H1 (cell line): ENCODE data around the gene COL4A2. TPM values are rescaled to one million over a fixed set of nuclear protein-coding genes. Genes with fewer than 3 reads are reported as not detected.

Experiments used
- GABPA ChIP-seq: IDR thresholded peaks from 2 replicates; pipeline ENCODE4 v1.6.1; 2011; ENCODE audit warnings: mild to moderate bottlenecking, low read length, moderate library complexity, borderline replicate concordance; ENCODE audit not compliant: insufficient read depth
- polyA plus RNA-seq, 7 experiments: library from polyadenylated mRNA; depleted of rRNA in 3 of 7; stranded (reverse) in 5 of 7; unstranded in 2 of 7; fragments of >200 nt in 5 of 7; fragments of 200-250 nt in 2 of 7; gene quantifications; 1 replicate in 5 of 7; 2 replicates in 1 of 7; 4 replicates in 1 of 7; pipeline versions ENCODE4 v1.2.1 to v1.2.3, GENCODE V29; 2011 to 2013; ENCODE audit warnings: missing spikeins in 2 of 7, mixed read lengths in 2 of 7
- total RNA-seq: library from RNA; stranded (reverse); fragmentation: NEBNext Ultra II Directional; extraction: Animal tissue kit (Norgen Biotek cat#: 25700); gene quantifications from 2 replicates; pipeline ENCODE4 v1.2.1, GENCODE V29; 2021

Gene COL4A2
- total and polyA plus RNA-seq, 2 of the 8 experiments (the other 6 are each of a cell fraction or from before 2014, with no cell fraction given) = 80.4 to 87.3 TPM

GRCh38 chr13:110258876-110259631, 48.0 kb upstream of the COL4A2 start (continued):
- no peak for TF ChIP-seq GABPA
